Measurements from ENCODE around the gene CHAF1B. TPM values are rescaled to one million over a fixed set of nuclear protein-coding genes. Genes with fewer than 3 reads are reported as not detected.

Gene CHAF1B
- total and polyA plus RNA-seq, 2 of the 8 experiments (the other 6 are each of a cell fraction or from before 2014, with no cell fraction given): 11.8 to 23.1 TPM

DNA sequence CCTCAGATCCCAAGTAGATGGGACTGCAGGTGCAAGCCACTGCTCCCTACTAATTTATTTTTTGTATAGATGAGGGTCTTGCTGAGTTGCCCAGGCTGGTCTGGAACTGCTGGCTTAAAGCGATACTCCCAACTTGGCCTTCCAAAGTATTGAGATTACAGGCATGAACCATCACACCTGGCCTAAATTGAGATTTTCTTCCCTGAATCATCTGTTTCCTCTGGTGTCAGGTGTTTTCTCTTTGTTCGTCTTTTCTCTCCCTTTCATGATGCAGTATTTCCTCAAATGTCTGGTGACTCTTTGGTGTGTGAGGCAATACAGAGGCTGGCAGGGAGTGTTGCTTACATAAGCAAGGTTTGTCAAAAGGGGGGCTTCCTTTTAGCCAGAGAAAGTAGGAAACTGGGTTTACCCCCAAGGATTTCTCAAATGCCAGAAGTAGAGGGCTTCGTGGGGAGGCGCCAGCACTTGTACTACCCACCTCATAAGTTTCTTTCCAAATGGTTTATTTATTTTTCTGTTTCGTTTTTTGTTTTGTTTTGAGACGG lies 67.2 kb downstream of the CHAF1B start (continued):
- TF ChIP-seq, protein P1, sequence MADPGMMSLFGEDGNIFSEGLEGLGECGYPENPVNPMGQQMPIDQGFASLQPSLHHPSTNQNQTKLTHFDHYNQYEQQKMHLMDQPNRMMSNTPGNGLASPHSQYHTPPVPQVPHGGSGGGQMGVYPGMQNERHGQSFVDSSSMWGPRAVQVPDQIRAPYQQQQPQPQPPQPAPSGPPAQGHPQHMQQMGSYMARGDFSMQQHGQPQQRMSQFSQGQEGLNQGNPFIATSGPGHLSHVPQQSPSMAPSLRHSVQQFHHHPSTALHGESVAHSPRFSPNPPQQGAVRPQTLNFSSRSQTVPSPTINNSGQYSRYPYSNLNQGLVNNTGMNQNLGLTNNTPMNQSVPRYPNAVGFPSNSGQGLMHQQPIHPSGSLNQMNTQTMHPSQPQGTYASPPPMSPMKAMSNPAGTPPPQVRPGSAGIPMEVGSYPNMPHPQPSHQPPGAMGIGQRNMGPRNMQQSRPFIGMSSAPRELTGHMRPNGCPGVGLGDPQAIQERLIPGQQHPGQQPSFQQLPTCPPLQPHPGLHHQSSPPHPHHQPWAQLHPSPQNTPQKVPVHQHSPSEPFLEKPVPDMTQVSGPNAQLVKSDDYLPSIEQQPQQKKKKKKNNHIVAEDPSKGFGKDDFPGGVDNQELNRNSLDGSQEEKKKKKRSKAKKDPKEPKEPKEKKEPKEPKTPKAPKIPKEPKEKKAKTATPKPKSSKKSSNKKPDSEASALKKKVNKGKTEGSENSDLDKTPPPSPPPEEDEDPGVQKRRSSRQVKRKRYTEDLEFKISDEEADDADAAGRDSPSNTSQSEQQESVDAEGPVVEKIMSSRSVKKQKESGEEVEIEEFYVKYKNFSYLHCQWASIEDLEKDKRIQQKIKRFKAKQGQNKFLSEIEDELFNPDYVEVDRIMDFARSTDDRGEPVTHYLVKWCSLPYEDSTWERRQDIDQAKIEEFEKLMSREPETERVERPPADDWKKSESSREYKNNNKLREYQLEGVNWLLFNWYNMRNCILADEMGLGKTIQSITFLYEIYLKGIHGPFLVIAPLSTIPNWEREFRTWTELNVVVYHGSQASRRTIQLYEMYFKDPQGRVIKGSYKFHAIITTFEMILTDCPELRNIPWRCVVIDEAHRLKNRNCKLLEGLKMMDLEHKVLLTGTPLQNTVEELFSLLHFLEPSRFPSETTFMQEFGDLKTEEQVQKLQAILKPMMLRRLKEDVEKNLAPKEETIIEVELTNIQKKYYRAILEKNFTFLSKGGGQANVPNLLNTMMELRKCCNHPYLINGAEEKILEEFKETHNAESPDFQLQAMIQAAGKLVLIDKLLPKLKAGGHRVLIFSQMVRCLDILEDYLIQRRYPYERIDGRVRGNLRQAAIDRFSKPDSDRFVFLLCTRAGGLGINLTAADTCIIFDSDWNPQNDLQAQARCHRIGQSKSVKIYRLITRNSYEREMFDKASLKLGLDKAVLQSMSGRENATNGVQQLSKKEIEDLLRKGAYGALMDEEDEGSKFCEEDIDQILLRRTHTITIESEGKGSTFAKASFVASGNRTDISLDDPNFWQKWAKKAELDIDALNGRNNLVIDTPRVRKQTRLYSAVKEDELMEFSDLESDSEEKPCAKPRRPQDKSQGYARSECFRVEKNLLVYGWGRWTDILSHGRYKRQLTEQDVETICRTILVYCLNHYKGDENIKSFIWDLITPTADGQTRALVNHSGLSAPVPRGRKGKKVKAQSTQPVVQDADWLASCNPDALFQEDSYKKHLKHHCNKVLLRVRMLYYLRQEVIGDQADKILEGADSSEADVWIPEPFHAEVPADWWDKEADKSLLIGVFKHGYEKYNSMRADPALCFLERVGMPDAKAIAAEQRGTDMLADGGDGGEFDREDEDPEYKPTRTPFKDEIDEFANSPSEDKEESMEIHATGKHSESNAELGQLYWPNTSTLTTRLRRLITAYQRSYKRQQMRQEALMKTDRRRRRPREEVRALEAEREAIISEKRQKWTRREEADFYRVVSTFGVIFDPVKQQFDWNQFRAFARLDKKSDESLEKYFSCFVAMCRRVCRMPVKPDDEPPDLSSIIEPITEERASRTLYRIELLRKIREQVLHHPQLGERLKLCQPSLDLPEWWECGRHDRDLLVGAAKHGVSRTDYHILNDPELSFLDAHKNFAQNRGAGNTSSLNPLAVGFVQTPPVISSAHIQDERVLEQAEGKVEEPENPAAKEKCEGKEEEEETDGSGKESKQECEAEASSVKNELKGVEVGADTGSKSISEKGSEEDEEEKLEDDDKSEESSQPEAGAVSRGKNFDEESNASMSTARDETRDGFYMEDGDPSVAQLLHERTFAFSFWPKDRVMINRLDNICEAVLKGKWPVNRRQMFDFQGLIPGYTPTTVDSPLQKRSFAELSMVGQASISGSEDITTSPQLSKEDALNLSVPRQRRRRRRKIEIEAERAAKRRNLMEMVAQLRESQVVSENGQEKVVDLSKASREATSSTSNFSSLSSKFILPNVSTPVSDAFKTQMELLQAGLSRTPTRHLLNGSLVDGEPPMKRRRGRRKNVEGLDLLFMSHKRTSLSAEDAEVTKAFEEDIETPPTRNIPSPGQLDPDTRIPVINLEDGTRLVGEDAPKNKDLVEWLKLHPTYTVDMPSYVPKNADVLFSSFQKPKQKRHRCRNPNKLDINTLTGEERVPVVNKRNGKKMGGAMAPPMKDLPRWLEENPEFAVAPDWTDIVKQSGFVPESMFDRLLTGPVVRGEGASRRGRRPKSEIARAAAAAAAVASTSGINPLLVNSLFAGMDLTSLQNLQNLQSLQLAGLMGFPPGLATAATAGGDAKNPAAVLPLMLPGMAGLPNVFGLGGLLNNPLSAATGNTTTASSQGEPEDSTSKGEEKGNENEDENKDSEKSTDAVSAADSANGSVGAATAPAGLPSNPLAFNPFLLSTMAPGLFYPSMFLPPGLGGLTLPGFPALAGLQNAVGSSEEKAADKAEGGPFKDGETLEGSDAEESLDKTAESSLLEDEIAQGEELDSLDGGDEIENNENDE (IDR thresholded peaks at IDR 0.05; ENCODE audit: insufficient replicate concordance, low read length): no peak
- TF ChIP-seq TAF7 (optimal IDR thresholded peaks at IDR 0.05; ENCODE audit: borderline replicate concordance, low read depth, low read length) (no peak), EGR1 (IDR thresholded peaks at IDR 0.05; ENCODE audit: borderline replicate concordance, low read depth, low read length) (no peak), CREB1 (IDR thresholded peaks at IDR 0.05) (no peak)
- TF ChIP-seq, protein P2, sequence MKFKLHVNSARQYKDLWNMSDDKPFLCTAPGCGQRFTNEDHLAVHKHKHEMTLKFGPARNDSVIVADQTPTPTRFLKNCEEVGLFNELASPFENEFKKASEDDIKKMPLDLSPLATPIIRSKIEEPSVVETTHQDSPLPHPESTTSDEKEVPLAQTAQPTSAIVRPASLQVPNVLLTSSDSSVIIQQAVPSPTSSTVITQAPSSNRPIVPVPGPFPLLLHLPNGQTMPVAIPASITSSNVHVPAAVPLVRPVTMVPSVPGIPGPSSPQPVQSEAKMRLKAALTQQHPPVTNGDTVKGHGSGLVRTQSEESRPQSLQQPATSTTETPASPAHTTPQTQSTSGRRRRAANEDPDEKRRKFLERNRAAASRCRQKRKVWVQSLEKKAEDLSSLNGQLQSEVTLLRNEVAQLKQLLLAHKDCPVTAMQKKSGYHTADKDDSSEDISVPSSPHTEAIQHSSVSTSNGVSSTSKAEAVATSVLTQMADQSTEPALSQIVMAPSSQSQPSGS (IDR thresholded peaks at IDR 0.05; ENCODE audit: low read length): no peak

Data from H1 (cell line).